D721Med (cell line): ENCODE measurements around the gene STEAP3.

ENCODE experiments used
- DNase-seq: peaks from one replicate; pipeline ENCODE4 v3.0.0; 2011; ENCODE audit warnings: low spot score; ENCODE audit not compliant: insufficient read length
- FAIRE-seq: peaks from 2 replicates; lab custom pipeline; 2011; peaks lifted over from hg19 to GRCh38; lab: Jason Lieb, UNC
- TF ChIP-seq, protein P1 (sequence below): IDR thresholded peaks from 2 replicates; pipeline ENCODE4 v1.5.1; 2012; ENCODE audit warnings: mild to moderate bottlenecking, control low read depth; ENCODE audit not compliant: insufficient read depth; ENCODE audit errors: missing control alignments

STEAP3 gene

DNA sequence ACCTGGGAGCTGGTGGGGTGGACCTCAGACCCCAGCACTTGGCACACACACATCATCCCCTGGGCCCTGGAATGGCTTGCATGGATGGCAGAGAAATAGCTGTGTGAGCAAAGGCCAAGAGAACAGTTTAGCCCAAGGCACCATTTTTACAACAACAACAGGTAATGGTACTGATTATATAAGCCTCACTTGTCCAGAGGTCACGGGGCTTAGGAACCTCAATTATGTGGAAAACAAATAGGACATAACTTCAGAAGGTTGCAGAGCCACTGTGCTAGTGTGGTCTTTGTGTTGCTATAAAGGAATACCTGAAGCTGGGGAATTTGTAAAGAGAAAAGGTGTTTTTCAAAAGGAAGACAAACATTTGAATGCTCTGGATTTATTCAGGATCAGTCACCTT lies 13.2 kb downstream of the STEAP3 start:
- DNase-seq (no peak), FAIRE-seq (no peak)
- TF ChIP-seq, protein P1, sequence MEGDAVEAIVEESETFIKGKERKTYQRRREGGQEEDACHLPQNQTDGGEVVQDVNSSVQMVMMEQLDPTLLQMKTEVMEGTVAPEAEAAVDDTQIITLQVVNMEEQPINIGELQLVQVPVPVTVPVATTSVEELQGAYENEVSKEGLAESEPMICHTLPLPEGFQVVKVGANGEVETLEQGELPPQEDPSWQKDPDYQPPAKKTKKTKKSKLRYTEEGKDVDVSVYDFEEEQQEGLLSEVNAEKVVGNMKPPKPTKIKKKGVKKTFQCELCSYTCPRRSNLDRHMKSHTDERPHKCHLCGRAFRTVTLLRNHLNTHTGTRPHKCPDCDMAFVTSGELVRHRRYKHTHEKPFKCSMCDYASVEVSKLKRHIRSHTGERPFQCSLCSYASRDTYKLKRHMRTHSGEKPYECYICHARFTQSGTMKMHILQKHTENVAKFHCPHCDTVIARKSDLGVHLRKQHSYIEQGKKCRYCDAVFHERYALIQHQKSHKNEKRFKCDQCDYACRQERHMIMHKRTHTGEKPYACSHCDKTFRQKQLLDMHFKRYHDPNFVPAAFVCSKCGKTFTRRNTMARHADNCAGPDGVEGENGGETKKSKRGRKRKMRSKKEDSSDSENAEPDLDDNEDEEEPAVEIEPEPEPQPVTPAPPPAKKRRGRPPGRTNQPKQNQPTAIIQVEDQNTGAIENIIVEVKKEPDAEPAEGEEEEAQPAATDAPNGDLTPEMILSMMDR = no peak

DNA sequence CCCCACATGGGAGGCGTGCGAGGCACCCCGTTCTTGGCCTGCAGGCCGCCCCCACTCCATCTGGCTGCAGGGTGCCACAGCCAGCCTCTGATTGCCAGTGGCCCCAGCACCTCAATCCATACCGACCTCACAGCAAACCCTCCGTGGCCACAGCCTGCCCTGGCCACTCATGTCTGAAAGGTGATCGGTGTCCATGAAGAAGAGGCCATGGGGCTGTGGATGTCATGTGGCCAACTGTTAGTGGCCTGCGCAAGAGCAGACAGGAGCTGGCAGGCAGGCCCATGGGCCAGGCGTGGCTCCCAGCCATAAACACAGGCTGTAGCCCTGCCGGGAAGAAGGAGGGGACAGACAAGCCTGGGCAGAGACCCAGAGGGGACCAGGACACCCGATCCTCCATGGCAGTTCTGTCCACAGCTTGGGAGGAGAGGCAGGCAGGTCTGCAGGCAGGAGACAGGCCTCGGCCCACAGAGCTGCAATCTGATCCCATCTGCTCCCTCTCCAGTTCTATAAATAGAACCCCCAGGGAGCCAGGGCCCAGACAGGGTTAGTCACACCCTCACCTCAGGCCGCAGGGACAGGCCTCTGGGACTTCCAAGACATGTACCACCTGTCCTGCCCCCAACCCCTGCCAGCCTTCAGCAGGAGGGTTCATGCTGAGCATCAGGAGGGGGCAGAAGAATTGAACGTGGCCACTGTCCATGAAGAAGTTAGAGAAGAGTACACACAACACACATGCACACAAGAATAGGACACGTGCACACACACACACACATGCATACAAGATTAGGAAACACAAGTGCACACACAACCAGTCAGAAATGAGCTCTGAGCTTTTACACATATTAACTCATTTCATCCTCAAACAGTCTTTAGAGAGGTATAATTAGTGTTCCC lies 16.9 kb downstream of the STEAP3 start:
- DNase-seq = peak; percentile 64
- TF ChIP-seq, protein P1 = no peak
- FAIRE-seq = no peak

- DNase-seq (no peak), FAIRE-seq (no peak)
- TF ChIP-seq, protein P1 = no peak
Observed at GRCh38 chr2:119241205-119241532, 17.5 kb downstream of the STEAP3 start.

DNA sequence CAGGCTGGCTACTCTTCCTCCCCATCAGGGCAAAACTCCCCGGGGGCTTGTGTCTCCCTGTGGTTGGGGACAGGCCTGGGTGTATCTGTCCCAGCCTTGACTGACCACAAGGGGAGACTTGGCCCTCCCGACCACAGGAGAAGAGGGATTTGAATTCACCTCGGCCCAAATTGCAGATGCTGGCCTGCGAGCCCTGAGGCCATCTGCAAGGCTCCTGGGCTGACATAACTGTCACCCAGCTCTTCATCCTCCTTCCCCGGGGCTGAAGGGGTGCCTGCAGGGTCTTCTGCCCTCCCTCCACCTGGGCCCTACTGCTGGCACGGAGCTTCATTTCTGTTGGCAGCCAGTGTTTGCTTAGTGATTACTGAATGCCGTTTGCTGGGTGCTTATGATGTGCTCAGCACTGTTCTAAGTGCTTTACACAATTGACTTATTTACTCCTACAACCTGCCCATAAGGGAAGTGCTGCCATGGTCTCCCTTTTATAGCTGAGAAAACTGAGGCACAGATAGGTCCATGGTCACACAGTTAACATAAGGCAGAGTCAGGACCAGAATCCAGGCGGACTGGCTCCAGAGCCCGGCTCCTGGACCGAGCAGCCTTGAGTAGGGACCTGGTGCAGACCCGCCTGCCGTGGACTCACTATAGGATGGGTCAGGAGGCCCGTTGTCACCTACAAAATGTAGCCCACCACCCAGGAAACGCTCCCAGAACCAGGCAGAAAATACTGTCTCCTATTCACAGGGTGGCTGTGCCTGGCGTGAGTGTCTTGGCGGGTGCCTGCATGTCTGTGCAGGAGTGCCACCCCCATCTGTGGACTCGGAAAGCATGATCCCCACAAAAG lies 18.9 kb downstream of the STEAP3 start:
- DNase-seq = no peak
- no peak for FAIRE-seq
- TF ChIP-seq, protein P1 = no peak

DNA sequence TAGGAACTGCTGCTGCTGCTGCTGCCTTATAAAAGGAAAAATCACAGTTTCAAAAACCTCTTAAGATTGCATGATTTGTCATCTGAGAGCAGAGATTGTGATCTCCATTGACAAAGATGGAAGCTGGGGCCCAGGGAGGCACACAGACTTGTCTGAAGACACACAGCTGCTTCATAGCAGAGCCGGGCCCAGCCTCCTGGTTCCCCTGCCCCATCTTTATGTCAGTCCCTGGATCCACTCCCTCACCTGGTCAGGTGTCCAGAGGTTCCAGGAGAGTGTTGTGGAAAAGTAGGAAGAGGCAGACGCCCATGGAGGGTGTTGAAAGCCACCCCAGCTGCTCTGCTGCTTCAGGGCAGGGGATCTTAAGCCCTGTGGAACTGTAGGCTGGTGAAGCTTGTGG lies 20.0 kb downstream of the STEAP3 start:
- FAIRE-seq (no peak), DNase-seq (no peak)
- TF ChIP-seq, protein P1 = no peak

DNA sequence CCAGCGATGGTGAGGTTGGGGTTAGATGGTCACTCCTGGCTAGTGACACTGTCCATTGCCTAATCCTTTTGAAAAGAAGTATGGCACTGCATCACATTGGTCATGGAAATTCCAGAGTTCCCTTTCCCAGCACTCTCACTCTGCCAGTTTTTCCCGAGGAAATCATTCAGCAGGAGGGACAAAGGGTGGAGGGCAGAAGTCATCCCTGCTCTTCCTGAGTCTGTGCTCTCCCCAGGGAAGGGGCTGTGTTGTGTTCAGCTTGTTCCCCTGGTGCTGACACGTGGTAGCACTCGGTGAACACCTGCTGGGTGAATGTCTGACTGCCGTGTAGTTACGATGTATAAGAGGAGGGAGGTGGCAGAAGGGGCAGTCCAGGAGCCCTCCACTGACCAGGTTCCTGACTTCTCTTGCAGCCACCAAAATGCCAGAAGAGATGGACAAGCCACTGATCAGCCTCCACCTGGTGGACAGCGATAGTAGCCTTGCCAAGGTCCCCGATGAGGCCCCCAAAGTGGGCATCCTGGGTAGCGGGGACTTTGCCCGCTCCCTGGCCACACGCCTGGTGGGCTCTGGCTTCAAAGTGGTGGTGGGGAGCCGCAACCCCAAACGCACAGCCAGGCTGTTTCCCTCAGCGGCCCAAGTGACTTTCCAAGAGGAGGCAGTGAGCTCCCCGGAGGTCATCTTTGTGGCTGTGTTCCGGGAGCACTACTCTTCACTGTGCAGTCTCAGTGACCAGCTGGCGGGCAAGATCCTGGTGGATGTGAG lies 21.6 kb downstream of the STEAP3 start:
- DNase-seq = no peak
- TF ChIP-seq, protein P1 = no peak
- no peak for FAIRE-seq
